Left lung (tissue), 10 donors: ENCODE results near the gene C14orf93. TPM values are rescaled to one million over a fixed set of nuclear protein-coding genes. Genes with fewer than 3 reads are reported as not detected.

Experiments used
- ATAC-seq: fragments of 200-7000 bp; cut with Tn5 transposase; one replicate; pipeline ENCODE4 v1.9.1; 2020; ENCODE audit warnings: moderate library complexity
- DNase-seq, 4 donors: peaks; one replicate each; pipeline ENCODE4 v3.0.0-alpha.2; 2013 to 2020
- H3K27ac ChIP-seq, 2 donors: fragments of 200-600 bp; sonication (generic) in 1 of 2; one replicate each; pipeline versions ENCODE4 v1.5.0 to v1.8.0; 2020 to 2021
- H3K27me3 ChIP-seq, 2 donors: fragments of 200-600 bp; sonication (generic) in 1 of 2; one replicate each; pipeline versions ENCODE4 v1.5.0 to v1.8.0; 2020 to 2021
- H3K36me3 ChIP-seq, 2 donors: fragments of 200-600 bp; sonication (generic) in 1 of 2; one replicate each; pipeline versions ENCODE4 v1.5.0 to v1.8.0; 2020 to 2021
- H3K4me1 ChIP-seq, 2 donors: fragments of 200-600 bp; one replicate each; pipeline ENCODE4 v1.8.0; 2021
- H3K4me3 ChIP-seq, 2 donors: fragments of 200-600 bp; sonication (generic) in 1 of 2; one replicate each; pipeline versions ENCODE4 v1.5.0 to v1.8.0; 2020 to 2021; ENCODE audit warnings: mild to moderate bottlenecking in 1 of 2
- H3K9me3 ChIP-seq, 2 donors: fragments of 200-600 bp; sonication (generic) in 1 of 2; one replicate each; pipeline versions ENCODE4 v1.5.0 to v1.8.0; 2020 to 2021
- intact Hi-C, 2 donors: fragments of 100-400 bp; cut with DNase I; formaldehyde crosslinking; loops; one replicate each; pipeline versions ENCODE4 v1.11.2 to v1.14.2; 2022
- polyA plus RNA-seq, 6 donors: library from polyadenylated mRNA; unstranded; fragments of 120-200 nt; gene quantifications; one replicate each; pipeline ENCODE4 v1.2.1, GENCODE V29; 2013; ENCODE audit not compliant: insufficient read length in 6 of 6
- total RNA-seq, 2 donors: library from RNA; stranded (reverse); fragmentation: NEBNext Ultra II Directional; extraction: Animal tissue kit (Norgen Biotek cat#: 25700); gene quantifications; one replicate each; pipeline ENCODE4 v1.2.1, GENCODE V29; 2021
- TF ChIP-seq, protein P1 (sequence below), 2 donors: fragments of 200-600 bp; sonication (generic) in 1 of 2; IDR thresholded peaks; one replicate each; pipeline versions ENCODE4 v1.5.0 to v1.8.0; 2021; ENCODE audit warnings: antibody characterized with exemption in 2 of 2
- donor health status: DM: no; HTN: yes; CAD: no.
- donor health status: DM: no; HTN: no; CAD: no.

The C14orf93 gene
- total and polyA plus RNA-seq, 8 donors = 8.3 to 24.0 (median 21.3) TPM

DNA sequence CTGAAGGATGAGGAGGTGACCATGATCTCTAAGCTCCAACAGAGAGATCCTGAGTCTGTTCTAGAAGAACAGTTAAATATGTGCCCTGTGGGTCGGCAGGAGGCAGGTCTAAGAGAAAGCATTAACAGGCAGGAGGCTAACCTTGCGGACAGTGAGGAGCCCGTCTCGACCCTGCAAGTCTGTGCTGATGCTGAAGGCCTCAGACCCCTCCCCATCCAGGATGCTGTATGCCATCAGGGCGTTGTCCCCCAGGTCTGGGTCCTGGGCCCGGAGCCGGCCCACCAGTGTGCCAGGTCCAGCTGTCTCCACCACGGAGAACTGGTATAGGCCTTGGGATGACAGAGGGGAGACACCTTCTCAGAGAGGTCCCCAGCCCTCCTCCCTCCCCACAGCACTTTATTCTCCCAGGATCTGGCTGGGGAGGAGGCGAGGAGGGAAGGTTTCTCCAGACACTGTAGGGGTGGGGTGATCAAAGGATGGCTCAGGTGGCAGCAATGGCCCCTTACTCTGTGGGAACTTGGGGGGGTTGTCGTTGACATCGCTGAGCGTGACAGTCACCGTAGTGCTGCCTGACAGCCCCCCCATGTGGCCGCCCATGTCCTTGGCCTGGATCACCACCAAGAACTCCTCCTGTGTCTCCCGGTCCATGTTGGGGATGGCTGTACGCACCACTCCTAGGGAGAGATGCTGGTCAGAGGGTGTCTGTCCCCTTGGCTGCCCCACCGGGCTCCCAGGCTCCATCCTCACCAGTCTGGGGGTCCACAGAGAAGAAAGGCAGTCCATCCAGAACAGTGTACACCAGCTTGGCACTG is 44.3 kb upstream of the C14orf93 start:
- Histone ChIP-seq H3K27ac (no peak overlapping the region), H3K36me3 (peaks cover 0 to 9% of the 10 kb centered on the region in 2 donors), H3K4me3 (no peak overlapping the region), H3K27me3 (peaks cover 0 to 8% of the 10 kb centered on the region in 2 donors), H3K4me1 (peaks cover 11 to 29% of the 10 kb centered on the region in 2 donors), H3K9me3 (no peaks in the 10 kb centered on the region)
- DNase-seq (no peak), ATAC-seq (no peak)
- TF ChIP-seq, protein P1, sequence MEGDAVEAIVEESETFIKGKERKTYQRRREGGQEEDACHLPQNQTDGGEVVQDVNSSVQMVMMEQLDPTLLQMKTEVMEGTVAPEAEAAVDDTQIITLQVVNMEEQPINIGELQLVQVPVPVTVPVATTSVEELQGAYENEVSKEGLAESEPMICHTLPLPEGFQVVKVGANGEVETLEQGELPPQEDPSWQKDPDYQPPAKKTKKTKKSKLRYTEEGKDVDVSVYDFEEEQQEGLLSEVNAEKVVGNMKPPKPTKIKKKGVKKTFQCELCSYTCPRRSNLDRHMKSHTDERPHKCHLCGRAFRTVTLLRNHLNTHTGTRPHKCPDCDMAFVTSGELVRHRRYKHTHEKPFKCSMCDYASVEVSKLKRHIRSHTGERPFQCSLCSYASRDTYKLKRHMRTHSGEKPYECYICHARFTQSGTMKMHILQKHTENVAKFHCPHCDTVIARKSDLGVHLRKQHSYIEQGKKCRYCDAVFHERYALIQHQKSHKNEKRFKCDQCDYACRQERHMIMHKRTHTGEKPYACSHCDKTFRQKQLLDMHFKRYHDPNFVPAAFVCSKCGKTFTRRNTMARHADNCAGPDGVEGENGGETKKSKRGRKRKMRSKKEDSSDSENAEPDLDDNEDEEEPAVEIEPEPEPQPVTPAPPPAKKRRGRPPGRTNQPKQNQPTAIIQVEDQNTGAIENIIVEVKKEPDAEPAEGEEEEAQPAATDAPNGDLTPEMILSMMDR (IDR thresholded peaks at IDR 0.05) = no peak
- intact Hi-C loops = loop anchor here in 1 of 2 donors (10.0 kb wide), 1 partner anchor 69 kb away; the partner anchor contains the start of gene AJUBA

DNA sequence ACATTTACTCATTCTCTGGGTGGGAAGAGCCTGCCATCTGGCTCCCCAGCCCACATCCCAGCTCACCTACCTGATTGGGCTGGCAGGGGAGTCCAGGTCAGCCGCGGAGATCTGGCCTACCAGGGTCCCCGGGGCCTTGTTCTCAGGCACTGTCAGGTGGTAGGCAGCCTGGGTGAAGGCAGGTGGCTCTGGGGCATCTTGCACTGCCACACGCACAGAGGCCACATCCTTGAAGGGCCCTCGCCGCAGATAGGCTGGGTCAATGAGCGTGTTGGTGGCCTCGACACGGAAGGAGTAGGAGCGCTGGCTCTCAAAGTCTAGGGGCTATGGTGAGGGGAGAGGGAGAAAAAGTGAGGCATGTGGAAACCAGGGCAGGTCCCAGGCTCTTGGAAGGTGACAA is 43.5 kb upstream of the C14orf93 start:
- ATAC-seq = no peak
- intact Hi-C loops = loop anchor here in 1 of 2 donors (10.0 kb wide), 1 partner anchor 69 kb away; the partner anchor contains the start of gene AJUBA
- TF ChIP-seq, protein P1 (IDR thresholded peaks at IDR 0.05) = no peak
- Histone ChIP-seq H3K4me1 (peaks cover 11 to 26% of the 10 kb centered on the region in 2 donors), H3K36me3 (peaks cover 0 to 1% of the 10 kb centered on the region in 2 donors), H3K27me3 (peaks cover 0 to 8% of the 10 kb centered on the region in 2 donors), H3K27ac (no peak overlapping the region), H3K4me3 (no peak overlapping the region), H3K9me3 (no peaks in the 10 kb centered on the region)
- DNase-seq = no peak

DNA sequence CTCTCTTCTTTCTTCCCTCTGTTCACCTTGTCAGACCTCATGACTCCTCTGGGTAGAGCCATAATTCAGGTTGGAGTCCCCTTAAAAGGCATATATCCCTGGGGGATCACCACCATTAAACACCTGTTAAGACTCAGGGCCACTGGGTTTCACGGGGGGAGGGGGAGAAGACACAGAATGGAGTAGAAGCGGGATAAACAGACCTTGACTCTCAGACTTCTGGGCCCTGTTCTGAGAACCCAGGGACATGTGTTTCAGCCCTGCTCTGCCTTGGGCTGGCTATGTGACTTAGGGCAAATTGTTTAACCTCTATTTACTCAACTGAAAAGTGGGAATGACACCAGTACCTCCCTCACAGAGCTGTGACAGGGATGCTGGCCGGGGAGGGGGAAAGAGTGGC is 42.7 kb upstream of the C14orf93 start:
- Histone ChIP-seq H3K36me3 (no peaks in the 10 kb centered on the region), H3K27me3 (peaks cover 0 to 8% of the 10 kb centered on the region in 2 donors), H3K9me3 (no peaks in the 10 kb centered on the region), H3K4me3 (no peak overlapping the region), H3K27ac (no peak overlapping the region), H3K4me1 (peaks cover 11 to 19% of the 10 kb centered on the region in 2 donors)
- DNase-seq (no peak), ATAC-seq (no peak)
- intact Hi-C loops = loop anchor here in 1 of 2 donors (10.0 kb wide), 1 partner anchor 68 kb away; the partner anchor contains the start of gene AJUBA
- TF ChIP-seq, protein P1 (IDR thresholded peaks at IDR 0.05) = no peak

DNA sequence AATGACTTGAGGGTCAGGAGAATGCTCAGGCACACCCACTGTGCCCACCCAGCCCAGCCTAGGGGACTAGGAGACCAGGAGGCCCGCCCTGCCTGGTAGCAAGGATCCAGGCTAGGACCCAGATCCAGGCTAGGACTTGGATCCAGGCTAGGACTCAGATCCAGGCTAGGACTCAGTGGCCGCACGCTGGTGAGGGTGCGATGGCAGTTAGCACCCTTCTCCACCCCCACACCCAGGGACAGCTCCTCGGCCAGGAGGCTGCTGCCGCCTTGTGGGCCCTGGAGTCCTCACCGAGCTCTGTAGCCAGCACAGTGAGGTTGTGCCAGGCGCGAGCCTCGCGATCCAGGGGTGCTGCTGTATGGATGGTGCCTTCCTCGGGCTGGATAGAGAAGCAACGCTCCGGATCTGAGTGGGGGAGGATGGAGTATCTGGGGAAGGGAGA is 42.3 kb upstream of the C14orf93 start:
- Histone ChIP-seq H3K4me3 (no peak overlapping the region), H3K27me3 (peaks cover 0 to 6% of the 10 kb centered on the region in 2 donors), H3K27ac (no peak overlapping the region), H3K4me1 (peaks cover 11 to 14% of the 10 kb centered on the region in 2 donors), H3K36me3 (no peaks in the 10 kb centered on the region), H3K9me3 (no peaks in the 10 kb centered on the region)
- DNase-seq (no peak), ATAC-seq (no peak)
- TF ChIP-seq, protein P1 (IDR thresholded peaks at IDR 0.05) = no peak
- intact Hi-C loops = loop anchor here in 1 of 2 donors (10.0 kb wide), 1 partner anchor 67 kb away; the partner anchor contains the start of gene AJUBA
